ENCODE measurements around the gene TSPAN4.

GRCh38 chr11:861105-861479 lies 18.4 kb downstream of the TSPAN4 start:
- TF ChIP-seq CTCF (IDR thresholded peaks at IDR 0.05): no peak
- TF ChIP-seq POLR2A (IDR thresholded peaks at IDR 0.05): no peak

Measured in testis (tissue), 2 donors.